ENCODE results near the gene NBPF1. TPM values are rescaled to one million over a fixed set of nuclear protein-coding genes. Genes with fewer than 3 reads are reported as not detected.
"Not testable (repeated sequence)": the region's sequence is repeated elsewhere in the genome, so short reads cannot be mapped to it uniquely, and the experiment has no call there.

Gene NBPF1
- total and polyA plus RNA-seq, 2 donors from 2014 or later, result 8.0 to 56.3 TPM

GRCh38 chr1:16628361-16629111 is 15.2 kb upstream of the NBPF1 start:
- Histone ChIP-seq H3K9me3 (ENCODE audit: control insufficient read depth in 2 of 3, insufficient read depth in 1 of 3, low read length in 3 of 3) (no peaks in the 10 kb centered on the region), H3K27me3 (ENCODE audit: control insufficient read depth, insufficient read depth, low read length) (no peaks in the 10 kb centered on the region), H3K4me1 (ENCODE audit: control insufficient read depth in 2 of 3, insufficient read depth in 2 of 3, low read depth in 1 of 3, low read length in 3 of 3) (no peaks in the 10 kb centered on the region), H3K4me3 (ENCODE audit: low read length in 3 of 3) (no peak overlapping the region), H3K36me3 (ENCODE audit: control insufficient read depth in 2 of 3, insufficient read depth in 3 of 3, low read length in 3 of 3) (peaks cover 14 to 65% (median 51%) of the 10 kb centered on the region in 3 donors), H3K27ac (ENCODE audit: low read depth in 2 of 2, low read length in 2 of 2) (no peak overlapping the region), H3K9ac (ENCODE audit: low read length in 3 of 3) (no peak overlapping the region)
- FAIRE-seq (no peak), DNase-seq (peak in 2 of 5 donors; percentile 63 to 89)
- intact Hi-C loops (cut with DNase I), result no loop called here
- TF ChIP-seq CTCF (IDR thresholded peaks at IDR 0.05; ENCODE audit: borderline replicate concordance, extremely low read depth, insufficient read depth), result no peak

DNA sequence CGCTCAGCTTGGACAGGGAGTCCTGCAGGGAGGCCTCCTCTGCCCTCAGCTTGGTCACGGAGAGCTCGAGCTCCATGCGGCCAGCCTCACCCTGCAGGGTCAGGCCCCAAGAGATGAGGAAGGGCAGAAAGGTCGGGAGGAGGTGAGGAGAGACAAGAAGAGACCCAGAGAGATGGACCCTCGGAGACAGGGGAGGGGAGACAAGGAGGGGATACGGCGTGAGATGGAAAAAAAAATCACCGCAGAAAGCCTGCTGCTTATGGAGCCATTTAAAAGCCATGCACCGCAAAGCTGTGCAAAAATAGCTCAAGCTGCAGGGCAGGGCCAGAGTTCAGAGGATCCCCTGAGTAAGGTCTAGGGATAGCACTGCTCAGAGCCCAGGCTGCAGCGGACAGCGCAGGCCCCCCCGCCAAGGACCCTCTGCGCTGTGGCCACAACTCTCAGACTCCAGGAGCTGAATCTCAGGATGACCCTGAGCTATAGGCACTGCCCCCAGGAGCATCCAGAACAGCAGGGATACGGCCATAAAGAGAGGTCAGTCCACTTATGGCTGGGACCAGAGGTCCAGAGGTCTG is 13.1 kb upstream of the NBPF1 start:
- H3K4me3 ChIP-seq (ENCODE audit: low read length in 3 of 3); H3K9me3 ChIP-seq (ENCODE audit: control insufficient read depth in 2 of 3, insufficient read depth in 1 of 3, low read length in 3 of 3); H3K9ac ChIP-seq (ENCODE audit: low read length in 3 of 3); intact Hi-C loops (cut with DNase I); H3K27ac ChIP-seq (ENCODE audit: low read depth in 2 of 2, low read length in 2 of 2); H3K4me1 ChIP-seq (ENCODE audit: control insufficient read depth in 2 of 3, insufficient read depth in 2 of 3, low read depth in 1 of 3, low read length in 3 of 3); H3K27me3 ChIP-seq (ENCODE audit: control insufficient read depth, insufficient read depth, low read length); FAIRE-seq: not testable (repeated sequence)
- H3K36me3 ChIP-seq (ENCODE audit: control insufficient read depth in 2 of 3, insufficient read depth in 3 of 3, low read length in 3 of 3), result peaks cover 8 to 51% (median 45%) of the 10 kb centered on the region in 3 donors
- peak in 2 of 5 donors; percentile 50 to 63 for DNase-seq

DNA sequence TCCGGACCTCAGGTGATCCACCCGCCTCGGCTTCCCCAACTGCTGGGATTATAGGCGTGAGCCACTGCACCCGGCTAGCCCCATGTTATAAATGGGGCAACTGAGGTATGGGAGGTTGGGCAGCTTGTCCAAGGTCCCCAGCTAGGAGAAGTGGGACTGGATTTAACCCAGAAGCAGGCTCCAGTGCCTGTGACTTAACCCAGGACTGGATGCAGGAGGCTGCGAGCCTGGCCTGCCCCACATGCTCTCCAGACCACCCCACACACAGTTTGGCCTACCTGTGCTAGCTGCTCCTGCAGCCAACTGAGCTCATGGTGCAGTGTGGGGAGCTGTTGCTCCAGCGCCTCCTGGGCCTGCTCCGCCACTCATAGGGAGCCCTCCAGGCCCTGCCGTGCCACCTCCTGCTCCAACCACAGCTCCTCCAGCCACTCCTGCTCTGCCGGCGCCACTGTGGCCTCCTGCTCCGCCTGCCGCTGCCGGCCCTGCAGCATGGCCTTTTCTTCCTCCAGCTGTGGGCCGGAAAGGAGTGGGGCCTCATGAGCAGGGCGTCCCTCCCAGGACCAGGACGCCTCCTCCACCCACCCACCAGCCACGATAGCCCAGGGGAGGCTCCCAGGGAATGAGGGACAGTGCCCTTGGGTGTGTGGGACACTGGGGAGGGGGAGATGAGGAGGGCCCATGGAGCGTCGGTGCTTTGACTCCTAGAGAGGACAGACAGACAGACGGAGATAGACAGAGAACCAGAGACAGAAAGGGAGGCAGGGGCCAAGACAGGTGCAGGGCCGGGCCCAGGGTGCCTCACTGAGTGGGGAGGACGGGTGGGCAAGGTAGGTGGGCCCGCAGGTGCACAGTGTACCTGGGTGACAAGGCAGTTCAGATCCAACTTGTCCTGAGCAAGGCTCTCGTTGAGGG is 12.4 kb upstream of the NBPF1 start:
- intact Hi-C loops (cut with DNase I), result no loop called here
- no peaks in the 10 kb centered on the region for H3K9me3 ChIP-seq (ENCODE audit: control insufficient read depth in 2 of 3, insufficient read depth in 1 of 3, low read length in 3 of 3)
- H3K9ac ChIP-seq (ENCODE audit: low read length in 3 of 3), result no peak overlapping the region
- DNase-seq (peak in 2 of 5 donors; percentile 66 to 86), FAIRE-seq (no peak)
- no peak overlapping the region for H3K4me3 ChIP-seq (ENCODE audit: low read length in 3 of 3)
- peaks cover 8 to 45% (median 39%) of the 10 kb centered on the region in 3 donors for H3K36me3 ChIP-seq (ENCODE audit: control insufficient read depth in 2 of 3, insufficient read depth in 3 of 3, low read length in 3 of 3)
- H3K27ac ChIP-seq (ENCODE audit: low read depth in 2 of 2, low read length in 2 of 2), result no peak overlapping the region
- H3K4me1 ChIP-seq (ENCODE audit: control insufficient read depth in 2 of 3, insufficient read depth in 2 of 3, low read depth in 1 of 3, low read length in 3 of 3), result no peaks in the 10 kb centered on the region
- no peak for TF ChIP-seq CTCF (IDR thresholded peaks at IDR 0.05; ENCODE audit: borderline replicate concordance, extremely low read depth, insufficient read depth)
- H3K27me3 ChIP-seq (ENCODE audit: control insufficient read depth, insufficient read depth, low read length), result no peaks in the 10 kb centered on the region

DNA sequence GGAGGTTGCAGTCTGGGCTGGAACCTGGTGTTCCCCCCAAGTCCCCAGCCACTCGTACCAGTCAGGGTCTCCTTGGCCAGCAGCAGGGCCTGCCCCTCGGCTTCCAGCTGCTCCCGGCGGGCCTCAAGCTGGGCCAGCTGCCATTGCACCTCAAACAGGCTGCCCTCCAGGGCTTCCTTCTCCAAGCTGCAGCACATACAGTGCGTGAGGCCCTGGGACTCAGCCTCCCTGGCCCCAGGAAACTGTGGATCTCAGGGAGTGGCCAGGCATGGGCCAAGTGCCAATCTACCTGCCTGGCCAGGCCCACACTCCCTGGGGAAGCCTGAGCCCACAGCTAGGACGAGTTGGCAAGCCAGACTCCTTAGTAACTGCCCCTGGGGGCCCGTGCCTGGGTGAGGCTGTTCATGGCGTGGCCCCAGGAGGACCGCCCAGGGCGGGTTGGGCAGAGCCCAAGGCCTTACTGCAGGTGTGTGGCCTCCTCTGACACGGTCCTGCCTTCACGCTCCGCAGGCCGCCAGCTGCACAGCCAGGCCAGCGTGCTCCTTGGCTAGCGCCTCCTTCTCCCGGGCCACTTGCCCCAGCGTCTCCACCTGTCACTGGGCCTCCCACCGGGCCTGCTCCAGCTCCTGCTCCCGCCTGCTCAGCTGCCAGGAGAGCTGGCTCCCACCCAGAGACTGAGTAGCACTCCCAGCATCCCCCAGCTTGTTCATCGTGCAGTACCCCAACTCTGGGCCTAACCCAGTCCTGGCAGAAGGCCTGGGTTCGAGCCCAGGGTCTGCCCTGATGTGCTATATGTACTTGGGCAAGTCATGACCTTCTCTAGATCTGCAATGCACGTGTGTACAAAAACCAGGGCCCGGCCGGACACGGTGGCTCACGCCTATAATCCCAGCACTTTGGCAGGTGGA is 10.7 kb upstream of the NBPF1 start:
- intact Hi-C loops (cut with DNase I); H3K9me3 ChIP-seq (ENCODE audit: control insufficient read depth in 2 of 3, insufficient read depth in 1 of 3, low read length in 3 of 3); H3K4me3 ChIP-seq (ENCODE audit: low read length in 3 of 3); H3K9ac ChIP-seq (ENCODE audit: low read length in 3 of 3); H3K4me1 ChIP-seq (ENCODE audit: control insufficient read depth in 2 of 3, insufficient read depth in 2 of 3, low read depth in 1 of 3, low read length in 3 of 3); FAIRE-seq; H3K27me3 ChIP-seq (ENCODE audit: control insufficient read depth, insufficient read depth, low read length): not testable (repeated sequence)
- Histone ChIP-seq H3K27ac (ENCODE audit: low read depth in 2 of 2, low read length in 2 of 2) (peak overlapping the region in 1 of 2 donors; percentile 10), H3K36me3 (ENCODE audit: control insufficient read depth in 2 of 3, insufficient read depth in 3 of 3, low read length in 3 of 3) (peaks cover 4 to 36% (median 31%) of the 10 kb centered on the region in 3 donors)
- DNase-seq, result peak; percentile 42 to 94 (median 59)

GRCh38 chr1:16623337-16623736 is 10.0 kb upstream of the NBPF1 start:
- H3K27ac ChIP-seq (ENCODE audit: low read depth in 2 of 2, low read length in 2 of 2); H3K4me1 ChIP-seq (ENCODE audit: control insufficient read depth in 2 of 3, insufficient read depth in 2 of 3, low read depth in 1 of 3, low read length in 3 of 3); H3K9ac ChIP-seq (ENCODE audit: low read length in 3 of 3); H3K9me3 ChIP-seq (ENCODE audit: control insufficient read depth in 2 of 3, insufficient read depth in 1 of 3, low read length in 3 of 3); intact Hi-C loops (cut with DNase I); FAIRE-seq; H3K27me3 ChIP-seq (ENCODE audit: control insufficient read depth, insufficient read depth, low read length); H3K4me3 ChIP-seq (ENCODE audit: low read length in 3 of 3): not testable (repeated sequence)
- H3K36me3 ChIP-seq (ENCODE audit: control insufficient read depth in 2 of 3, insufficient read depth in 3 of 3, low read length in 3 of 3), result peaks cover 4 to 35% (median 24%) of the 10 kb centered on the region in 3 donors
- DNase-seq, result peak in 2 of 5 donors; percentile 44 to 86
